Measurements from ENCODE around the gene ZNF207. TPM values are rescaled to one million over a fixed set of nuclear protein-coding genes. Genes with fewer than 3 reads are reported as not detected.

The ZNF207 gene
- total RNA-seq, result 112 and 117 TPM in 2 replicates

DNA sequence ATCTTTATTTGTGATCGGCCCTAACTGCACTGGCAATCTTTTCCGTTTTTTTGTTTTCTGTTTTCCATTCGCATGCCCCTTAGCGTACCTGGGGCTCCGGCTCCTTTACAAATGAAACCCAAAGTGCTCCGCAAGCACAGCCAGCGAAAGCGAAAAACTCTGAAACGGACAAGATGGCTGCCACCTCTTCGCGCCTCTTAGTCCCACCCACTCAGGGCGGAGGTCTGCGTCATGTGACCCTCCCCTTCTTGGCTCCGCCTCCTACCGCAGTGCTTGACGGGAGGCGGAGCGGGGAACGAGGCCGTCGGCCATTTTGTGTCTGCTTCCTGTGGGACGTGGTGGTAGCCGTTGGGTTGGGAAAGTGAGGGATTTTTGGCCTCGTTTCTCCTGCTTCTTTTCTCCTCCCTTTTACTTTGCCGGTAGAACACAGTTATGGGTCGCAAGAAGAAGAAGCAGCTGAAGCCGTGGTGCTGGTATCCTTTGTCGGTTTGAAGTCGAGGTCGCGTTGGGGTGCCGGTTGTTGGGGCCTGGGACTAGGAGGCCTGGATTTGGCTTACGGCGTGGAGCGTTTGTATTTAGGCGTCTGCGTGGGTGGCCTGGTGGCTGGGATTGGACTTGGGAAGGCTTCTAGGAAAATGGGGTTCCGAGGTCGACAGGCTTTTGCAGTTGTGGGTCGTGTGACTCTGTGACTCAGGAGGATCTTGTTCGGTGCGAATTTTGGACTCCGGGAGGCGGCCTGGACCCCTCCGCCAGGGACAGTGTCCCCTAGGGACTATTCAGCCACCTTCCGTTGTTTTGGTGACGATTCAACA lies at the start of gene ZNF207:
Gene ZNF207 (plus strand): TSS at position 304 of the 812 bp plus-strand sequence. CDS start 129 bp downstream, at position 433.

DNA sequence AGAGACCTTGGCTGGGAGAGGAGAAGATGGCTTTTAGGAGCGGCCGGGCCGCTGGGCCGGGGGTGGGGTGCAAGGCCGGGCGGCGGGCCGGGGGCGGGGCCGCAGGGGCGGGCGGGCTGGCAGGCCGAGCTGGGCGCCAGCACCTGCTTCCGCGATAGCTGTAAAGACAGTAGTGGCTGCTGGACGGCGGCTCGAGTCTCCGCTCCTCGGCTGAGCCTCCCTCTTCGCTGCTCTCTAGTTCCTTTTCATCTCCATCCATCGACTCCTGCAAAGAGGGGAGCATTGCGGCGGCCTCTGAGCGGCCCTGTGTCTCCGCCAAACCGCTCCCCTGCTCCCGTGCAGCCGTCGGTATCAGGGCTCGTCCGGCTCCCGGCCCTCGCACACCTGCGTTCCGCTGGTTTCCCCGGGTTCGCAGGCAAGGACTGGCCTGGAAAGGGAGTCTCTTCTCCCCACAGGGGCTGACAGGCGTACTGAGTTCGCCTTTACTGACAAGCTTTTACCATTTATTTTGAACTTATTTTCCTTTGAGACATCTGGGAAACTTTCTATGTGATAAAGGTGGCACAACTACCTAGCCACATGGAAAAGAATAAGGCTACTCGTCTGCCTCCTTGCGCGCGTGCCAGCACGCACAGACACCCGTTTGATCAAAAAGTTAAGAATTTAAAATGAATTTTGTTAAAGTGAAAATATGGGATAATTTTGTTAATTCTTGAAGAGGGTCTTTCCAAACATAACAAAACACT lies 7.9 kb upstream of the ZNF207 start, which contains the start of gene C17orf75:
Gene C17orf75 (minus strand): TSS at position 317 of the 746 bp plus-strand sequence. CDS start 34 bp downstream, at position 283.

Other genes with a start within 250 kb of the ZNF207 start
- 19.6 and 24.9 TPM in 2 replicates for gene RHOT1, start 207.7 kb upstream of the ZNF207 start, total RNA-seq
- 0.15 TPM in 1 of 2 replicates, not detected in the other for gene RHBDL3, start 84.3 kb upstream of the ZNF207 start, total RNA-seq
- gene C17orf75, start 8.0 kb upstream of the ZNF207 start, total RNA-seq, result 16.2 and 21.2 TPM in 2 replicates
- 56.3 and 59.6 TPM in 2 replicates for gene PSMD11, start 94.4 kb downstream of the ZNF207 start, total RNA-seq
- 1.6 and 1.8 TPM in 2 replicates for gene CDK5R1, start 136.8 kb downstream of the ZNF207 start, total RNA-seq